C4-2B (cell line): ENCODE data around the gene SETD4.

ENCODE experiments used
- ZFX ChIP-seq: fragments of 450-650 bp; IDR thresholded peaks from 2 replicates; pipeline ENCODE4 v1.6.1; 2017
- TF ChIP-seq, protein P1 (sequence below): fragments of 450-650 bp; conservative IDR thresholded peaks from 2 replicates; pipeline ENCODE4 v1.5.1; 2017; ENCODE audit warnings: mild to moderate bottlenecking

GRCh38 chr21:36105327-36105842 is 45.1 kb upstream of the SETD4 start:
- TF ChIP-seq, protein P1, sequence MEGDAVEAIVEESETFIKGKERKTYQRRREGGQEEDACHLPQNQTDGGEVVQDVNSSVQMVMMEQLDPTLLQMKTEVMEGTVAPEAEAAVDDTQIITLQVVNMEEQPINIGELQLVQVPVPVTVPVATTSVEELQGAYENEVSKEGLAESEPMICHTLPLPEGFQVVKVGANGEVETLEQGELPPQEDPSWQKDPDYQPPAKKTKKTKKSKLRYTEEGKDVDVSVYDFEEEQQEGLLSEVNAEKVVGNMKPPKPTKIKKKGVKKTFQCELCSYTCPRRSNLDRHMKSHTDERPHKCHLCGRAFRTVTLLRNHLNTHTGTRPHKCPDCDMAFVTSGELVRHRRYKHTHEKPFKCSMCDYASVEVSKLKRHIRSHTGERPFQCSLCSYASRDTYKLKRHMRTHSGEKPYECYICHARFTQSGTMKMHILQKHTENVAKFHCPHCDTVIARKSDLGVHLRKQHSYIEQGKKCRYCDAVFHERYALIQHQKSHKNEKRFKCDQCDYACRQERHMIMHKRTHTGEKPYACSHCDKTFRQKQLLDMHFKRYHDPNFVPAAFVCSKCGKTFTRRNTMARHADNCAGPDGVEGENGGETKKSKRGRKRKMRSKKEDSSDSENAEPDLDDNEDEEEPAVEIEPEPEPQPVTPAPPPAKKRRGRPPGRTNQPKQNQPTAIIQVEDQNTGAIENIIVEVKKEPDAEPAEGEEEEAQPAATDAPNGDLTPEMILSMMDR: no peak
- TF ChIP-seq ZFX: no peak
